ENCODE results near the gene TRIM66. TPM values are rescaled to one million over a fixed set of nuclear protein-coding genes. Genes with fewer than 3 reads are reported as not detected.

Gene TRIM66
- total and polyA plus RNA-seq, 2 of the 8 experiments (the other 6 are each of a cell fraction or from before 2014, with no cell fraction given) = 3.1 to 3.5 TPM

GRCh38 chr11:8702598-8702915 lies 20.1 kb upstream of the TRIM66 start:
- Histone ChIP-seq H3K23me2 (ENCODE audit: low read depth, low read length) (no peaks in the 10 kb centered on the region; the same call in 1 of the 2 replicates), H3K36me3 (ENCODE audit: control insufficient read depth in 2 of 4, insufficient read depth in 4 of 4, low read length in 3 of 4) (no peaks in the 10 kb centered on the region; a peak in 2 of 8 replicates), H3K79me1 (ENCODE audit: low read depth, low read length) (no peaks in the 10 kb centered on the region), H3K56ac (replicated peaks; ENCODE audit: insufficient read length, low read depth, low read length) (no peak overlapping the region), H3K4me2 (ENCODE audit: insufficient read depth in 1 of 2, low read depth in 2 of 2, low read length in 2 of 2) (no peak overlapping the region), H3K9me3 (ENCODE audit: insufficient read depth in 2 of 2, low read depth in 1 of 2, low read length in 1 of 2) (no peaks in the 10 kb centered on the region), H2AFZ (ENCODE audit: low read length) (no peak overlapping the region), H4K8ac (ENCODE audit: extremely low read depth, insufficient read depth, low read length) (no peak overlapping the region), H4K20me1 (replicated peaks in 1 of 2; ENCODE audit: control insufficient read depth in 1 of 2, insufficient read depth in 2 of 2, low read length in 2 of 2) (no peaks in the 10 kb centered on the region), H3K4me3 (ENCODE audit: extremely low read depth in 1 of 4, insufficient read depth in 2 of 4, low read depth in 3 of 4, low read length in 4 of 4) (no peak overlapping the region), H2BK12ac (ENCODE audit: low read depth, low read length) (peak overlapping the region; percentile 97), H2AK5ac (ENCODE audit: low read depth, low read length) (peak overlapping the region; percentile 97; the same call in 1 of the 2 replicates), H3K14ac (ENCODE audit: insufficient read length) (no peak overlapping the region), H3K9ac (replicated peaks in 1 of 4; ENCODE audit: extremely low read depth in 1 of 4, low read depth in 3 of 4, low read length in 3 of 4) (no peak overlapping the region), H4K5ac (ENCODE audit: insufficient read length, low read depth, low read length) (no peak overlapping the region), H3K27ac (ENCODE audit: low read depth, low read length) (no peak overlapping the region), H3K18ac (ENCODE audit: extremely low read depth, low read length) (no peak overlapping the region; the same call in 1 of the 2 replicates), H2BK5ac (ENCODE audit: low read depth, low read length) (peak overlapping the region; percentile 92; the same call in 1 of the 2 replicates), H3K27me3 (replicated peaks in 1 of 4; ENCODE audit: control insufficient read depth in 3 of 4, extremely low read depth in 1 of 4, insufficient read depth in 3 of 4, low read length in 3 of 4) (no peaks in the 10 kb centered on the region), H3K79me2 (ENCODE audit: control insufficient read depth in 1 of 2, insufficient read depth in 2 of 2, low read length in 2 of 2) (no peaks in the 10 kb centered on the region), H2BK15ac (ENCODE audit: low read length) (peak overlapping the region; percentile 88; the same call in 1 of the 2 replicates), H2BK120ac (replicated peaks; ENCODE audit: low read depth, low read length) (no peak overlapping the region), H2BK20ac (ENCODE audit: low read length) (peak overlapping the region; percentile 97; the same call in 1 of the 2 replicates), H3K23ac (ENCODE audit: insufficient read length) (no peak overlapping the region), H3K4ac (replicated peaks; ENCODE audit: insufficient read length, low read depth, low read length) (no peak overlapping the region), H4K91ac (replicated peaks; ENCODE audit: insufficient read length, low read length) (no peak overlapping the region), H3K4me1 (replicated peaks in 1 of 4; ENCODE audit: control insufficient read depth in 3 of 4, insufficient read depth in 4 of 4, low read length in 3 of 4) (peaks cover 15 to 30% (median 20%) of the 10 kb centered on the region in 4 experiments; a peak in 6 of 7 replicates)
- no peak for FAIRE-seq
- WGBS, 2 experiments (ENCODE audit: extremely low coverage in 1 of 2, insufficient coverage in 1 of 2, insufficient read length in 1 of 2, insufficient replicate concordance in 2 of 2, low coverage in 1 of 2, low lambda C conversion rate in 2 of 2, missing lambda C conversion rate in 1 of 2) = 95% methylated on average over 14 of the region's 14 CpGs; no CpG with 5 or more reads in 1 of the 2 experiments
- ChIA-PET CTCF (ENCODE audit: partially characterized antibody) (interaction anchor here (0.5 to 2.2 kb wide), 6 partner anchors 10 to 208 kb away, joined by 3 to 8 read pairs (median 3); partner anchors contain the start of gene AKIP1), POLR2A (ENCODE audit: partially characterized antibody) (interaction anchor here (1.1 to 11.1 kb wide), 8 partner anchors 10 to 32 kb away, joined by 4 to 248 read pairs (median 6); partner anchors contain the start of genes RPL27A and TRIM66)
- no peak for DNase-seq (ENCODE audit: low read depth in 1 of 2, low spot score in 2 of 2)
- TF ChIP-seq JUN (IDR thresholded peaks at IDR 0.05; ENCODE audit: low read depth, low read length) (no peak), ZNF274 (IDR thresholded peaks at IDR 0.05; ENCODE audit: borderline replicate concordance, extremely low read depth, low read length) (no peak), BACH1 (IDR thresholded peaks at IDR 0.05; ENCODE audit: low read length) (no peak), RXRA (IDR thresholded peaks at IDR 0.05; ENCODE audit: insufficient read depth, low read depth, low read length) (no peak), EZH2 (IDR thresholded peaks at IDR 0.05; ENCODE audit: low read depth, low read length, severe bottlenecking) (no peak), ASH2L (IDR thresholded peaks at IDR 0.05; ENCODE audit: low read length) (no peak), KDM1A (IDR thresholded peaks at IDR 0.05; ENCODE audit: borderline replicate concordance, low read length) (no peak), RNF2 (IDR thresholded peaks at IDR 0.05; ENCODE audit: borderline replicate concordance, low read depth, low read length, missing control alignments, poor library complexity, severe bottlenecking) (no peak), SIRT6 (IDR thresholded peaks at IDR 0.05; ENCODE audit: low read length) (no peak), CBX5 (IDR thresholded peaks at IDR 0.05; ENCODE audit: low read depth, low read length) (no peak), TBP (IDR thresholded peaks at IDR 0.05; ENCODE audit: low read depth, low read length) (no peak), NANOG (IDR thresholded peaks at IDR 0.05; ENCODE audit: insufficient read depth, low read depth, low read length, poor library complexity, severe bottlenecking) (no peak), E2F6 (IDR thresholded peaks at IDR 0.05) (no peak)
